Measurements from ENCODE around the gene SOCS7.

SOCS7 gene

GRCh38 chr17:38363016-38363415 lies 11.4 kb downstream of the SOCS7 start:
- DNase-seq, result no peak

- no peak for DNase-seq
Measured at GRCh38 chr17:38364741-38365140, 13.1 kb downstream of the SOCS7 start.

GRCh38 chr17:38369124-38369886 lies 17.7 kb downstream of the SOCS7 start:
- DNase-seq, result no peak

GRCh38 chr17:38379448-38379847 lies 27.8 kb downstream of the SOCS7 start:
- DNase-seq, result no peak

GRCh38 chr17:38395090-38395489 lies 43.4 kb downstream of the SOCS7 start:
- no peak for DNase-seq

GRCh38 chr17:38397227-38397626 lies 45.6 kb downstream of the SOCS7 start:
- no peak for DNase-seq

GRCh38 chr17:38400286-38400685 lies 48.6 kb downstream of the SOCS7 start:
- DNase-seq, result no peak

GRCh38 chr17:38401459-38401858 lies 49.8 kb downstream of the SOCS7 start:
- DNase-seq, result no peak

- no peak for DNase-seq
Measured at GRCh38 chr17:38402897-38403296, 51.3 kb downstream of the SOCS7 start.

- DNase-seq, result no peak
Measured at GRCh38 chr17:38403491-38403890, 51.8 kb downstream of the SOCS7 start.

- DNase-seq, result no peak
Measured at GRCh38 chr17:38404174-38404943, 52.7 kb downstream of the SOCS7 start.

- DNase-seq, result no peak
Measured at GRCh38 chr17:38405654-38406053, 54.0 kb downstream of the SOCS7 start.

- no peak for DNase-seq
Measured at GRCh38 chr17:38410201-38410600, 58.6 kb downstream of the SOCS7 start.

GRCh38 chr17:38415250-38416194 lies 63.9 kb downstream of the SOCS7 start:
- DNase-seq, result no peak

- DNase-seq, result no peak
Measured at GRCh38 chr17:38416840-38417209, 65.2 kb downstream of the SOCS7 start.

GRCh38 chr17:38417210-38417951 lies 65.7 kb downstream of the SOCS7 start:
- no peak for DNase-seq

GRCh38 chr17:38418062-38418692 lies 66.5 kb downstream of the SOCS7 start:
- DNase-seq, result no peak

GRCh38 chr17:38418693-38419507 lies 67.3 kb downstream of the SOCS7 start:
- no peak for DNase-seq

GRCh38 chr17:38419508-38419981 lies 67.9 kb downstream of the SOCS7 start:
- DNase-seq, result no peak

GRCh38 chr17:38420518-38420917 lies 68.9 kb downstream of the SOCS7 start:
- DNase-seq, result no peak
